Measurements from ENCODE around the gene IQSEC3.

- TF ChIP-seq POLR2A (IDR thresholded peaks at IDR 0.05) = no peak
- no peak for TF ChIP-seq CTCF (IDR thresholded peaks at IDR 0.05)
Measured at GRCh38 chr12:154058-154457, 87.5 kb downstream of the IQSEC3 start.

All from heart left ventricle (tissue), 13 donors.